LHCN-M2 (cell line): ENCODE results near the gene ASTN1. TPM values are rescaled to one million over a fixed set of nuclear protein-coding genes. Genes with fewer than 3 reads are reported as not detected.

ENCODE experiments used
- DNase-seq: peaks from one replicate; pipeline ENCODE4 v3.0.0-alpha.2; 2012; ENCODE audit warnings: low read depth
- total RNA-seq: library from RNA; depleted of rRNA; stranded (reverse); fragments of >200 nt; gene quantifications from 2 replicates; pipeline ENCODE4 v1.2.3, GENCODE V29; 2014

The ASTN1 gene
- total RNA-seq, 1 experiment from 2014 or later, result not detected

GRCh38 chr1:176994931-176995596 lies 169.4 kb downstream of the ASTN1 start:
- no peak for DNase-seq

- DNase-seq, result no peak
Observed at GRCh38 chr1:176993587-176993986, 170.9 kb downstream of the ASTN1 start.

- no peak for DNase-seq
Observed at GRCh38 chr1:176989754-176990153, 174.8 kb downstream of the ASTN1 start.

GRCh38 chr1:176989023-176989422 lies 175.5 kb downstream of the ASTN1 start:
- DNase-seq, result no peak

- DNase-seq, result no peak
Observed at GRCh38 chr1:176987016-176987415, 177.5 kb downstream of the ASTN1 start.

- DNase-seq, result no peak
Observed at GRCh38 chr1:176983731-176984130, 180.8 kb downstream of the ASTN1 start.

GRCh38 chr1:176976771-176977170 lies 187.7 kb downstream of the ASTN1 start:
- no peak for DNase-seq

- no peak for DNase-seq
Observed at GRCh38 chr1:176976225-176976624, 188.3 kb downstream of the ASTN1 start.

GRCh38 chr1:176964687-176965086 lies 199.8 kb downstream of the ASTN1 start:
- DNase-seq, result no peak

GRCh38 chr1:176963181-176963580 lies 201.3 kb downstream of the ASTN1 start:
- DNase-seq, result no peak

GRCh38 chr1:176961678-176962077 lies 202.8 kb downstream of the ASTN1 start:
- no peak for DNase-seq

- no peak for DNase-seq
Observed at GRCh38 chr1:176959191-176959820, 205.2 kb downstream of the ASTN1 start.

- DNase-seq, result no peak
Observed at GRCh38 chr1:176957603-176958002, 206.9 kb downstream of the ASTN1 start.

- DNase-seq, result no peak
Observed at GRCh38 chr1:176954242-176954641, 210.3 kb downstream of the ASTN1 start.

- no peak for DNase-seq
Observed at GRCh38 chr1:176950736-176951324, 213.7 kb downstream of the ASTN1 start.

GRCh38 chr1:176949033-176949662 lies 215.4 kb downstream of the ASTN1 start:
- DNase-seq, result peak; percentile 22

- no peak for DNase-seq
Observed at GRCh38 chr1:176944606-176945005, 219.9 kb downstream of the ASTN1 start.

- DNase-seq, result no peak
Observed at GRCh38 chr1:176943783-176944182, 220.7 kb downstream of the ASTN1 start.

- DNase-seq, result no peak
Observed at GRCh38 chr1:176942346-176942745, 222.2 kb downstream of the ASTN1 start.

- DNase-seq, result no peak
Observed at GRCh38 chr1:176939993-176940392, 224.5 kb downstream of the ASTN1 start.

- no peak for DNase-seq
Observed at GRCh38 chr1:176938375-176938774, 226.1 kb downstream of the ASTN1 start.

GRCh38 chr1:176934370-176934769 lies 230.1 kb downstream of the ASTN1 start:
- DNase-seq, result no peak
